AG04449 (cell line): Measurements from ENCODE around the gene DLGAP1.
"Not testable (repeated sequence)": the region's sequence is repeated elsewhere in the genome, so short reads cannot be mapped to it uniquely, and the experiment has no call there.

Experiments used
- CTCF ChIA-PET: fragments of 350-600 bp; formaldehyde crosslinking; extraction: SDS; loops from one replicate; lab custom pipeline; 2021; ENCODE audit warnings: antibody characterized with exemption; lab: Yijun Ruan, JAX
- POLR2A ChIA-PET: fragments of 400-600, 350-600 bp; formaldehyde crosslinking; extraction: SDS; loops from one replicate; lab custom pipeline; 2020; ENCODE audit warnings: antibody characterized with exemption, inconsistent platforms; lab: Yijun Ruan, JAX
- DNase-seq: peaks from one replicate; pipeline ENCODE4 v3.0.0-alpha.2; 2010; ENCODE audit warnings: low read depth, low spot score
- H3K4me3 ChIP-seq: 2 replicates; pipeline ENCODE4 v1.5.1; 2011; ENCODE audit warnings: low read depth, mild to moderate bottlenecking, control low read depth, low read length
- CTCF ChIP-seq: IDR thresholded peaks from one replicate; pipeline ENCODE4 v1.5.1; 2011; ENCODE audit warnings: mild to moderate bottlenecking, moderate library complexity, low read length, control low read depth, inconsistent platforms; ENCODE audit not compliant: insufficient read depth; ENCODE audit errors: missing control alignments

Gene DLGAP1

GRCh38 chr18:4024702-4025101 lies 430.4 kb downstream of the DLGAP1 start:
- TF ChIP-seq CTCF = no peak
- POLR2A ChIA-PET = no interaction called here
- H3K4me3 ChIP-seq = no peak overlapping the region
- DNase-seq = no peak
- CTCF ChIA-PET = interaction anchor here (1.0 kb wide), 1 partner anchor 30 kb away, joined by 3 read pairs; no protein-coding TSS in a partner anchor

DNA sequence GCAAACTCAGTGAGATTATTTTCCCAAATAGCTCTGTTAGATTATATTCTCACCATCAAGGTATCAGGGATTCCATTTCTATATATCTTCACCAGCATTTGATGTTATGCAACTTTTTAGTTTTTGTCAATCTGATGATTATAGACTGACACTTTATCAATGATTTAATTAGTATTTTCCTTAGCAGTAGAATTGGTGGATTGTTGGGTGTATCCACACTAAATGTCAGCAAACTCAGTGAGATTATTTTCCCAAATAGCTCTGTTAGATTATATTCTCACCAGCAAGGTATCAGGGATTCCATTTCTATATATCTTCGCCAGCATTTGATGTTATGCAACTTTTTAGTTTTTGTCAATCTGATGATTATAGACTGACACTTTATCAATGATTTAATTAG lies 432.4 kb downstream of the DLGAP1 start:
- H3K4me3 ChIP-seq, CTCF ChIA-PET, DNase-seq, POLR2A ChIA-PET: not testable (repeated sequence)

GRCh38 chr18:4020026-4020425 lies 435.1 kb downstream of the DLGAP1 start:
- no peak for DNase-seq
- TF ChIP-seq CTCF = no peak
- CTCF ChIA-PET = no interaction called here
- POLR2A ChIA-PET = no interaction called here
- H3K4me3 ChIP-seq = no peak overlapping the region

DNA sequence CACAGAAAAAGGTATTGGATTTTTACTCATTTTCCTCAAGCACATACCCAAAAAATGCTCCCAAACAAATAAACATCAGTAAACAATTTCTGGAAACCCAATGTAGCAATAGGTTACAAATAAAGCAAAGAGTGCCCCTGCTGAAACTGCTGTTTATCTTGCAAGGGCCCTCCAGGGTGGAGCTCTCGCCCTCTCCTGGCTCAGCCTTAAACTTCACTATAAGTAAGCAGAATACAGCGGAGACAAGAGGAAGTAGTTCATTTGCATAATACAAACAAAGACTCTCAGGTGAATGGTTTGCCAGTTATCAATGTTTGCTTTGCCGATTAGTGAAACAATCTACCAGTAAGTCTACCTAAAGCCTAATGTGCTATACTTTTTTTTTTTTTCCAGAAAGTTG lies 437.6 kb downstream of the DLGAP1 start:
- no peak for DNase-seq
- ChIA-PET CTCF (interaction anchor here (1.6 kb wide), 1 partner anchor 22 kb away, joined by 7 read pairs; no protein-coding TSS in a partner anchor), POLR2A (no interaction called here)
- no peak overlapping the region for H3K4me3 ChIP-seq
- no peak for TF ChIP-seq CTCF

- no peak for DNase-seq
- CTCF ChIA-PET = interaction anchor here (1.6 kb wide), 1 partner anchor 21 kb away, joined by 7 read pairs; no protein-coding TSS in a partner anchor
- no peak overlapping the region for H3K4me3 ChIP-seq
- POLR2A ChIA-PET = no interaction called here
- TF ChIP-seq CTCF = no peak
Measured at GRCh38 chr18:4016391-4017049, 438.6 kb downstream of the DLGAP1 start.

GRCh38 chr18:4007846-4008245 lies 447.3 kb downstream of the DLGAP1 start:
- no peak for DNase-seq
- H3K4me3 ChIP-seq = no peak overlapping the region
- ChIA-PET POLR2A (no interaction called here), CTCF (interaction anchor here (1.0 kb wide), 1 partner anchor 236 kb away, joined by 3 read pairs; no protein-coding TSS in a partner anchor)
- no peak for TF ChIP-seq CTCF
